Spleen (tissue), 11 donors: Measurements from ENCODE around the gene PLCH1. TPM values are rescaled to one million over a fixed set of nuclear protein-coding genes. Genes with fewer than 3 reads are reported as not detected.

ENCODE experiments used
- DNase-seq: peaks from one replicate; pipeline ENCODE4 v3.0.0-alpha.2; 2020
- H3K27ac ChIP-seq, 8 donors: fragments of 200-600 bp; sonication (generic) in 7 of 8; 1 replicate in 4 of 8; 2 replicates in 4 of 8; pipeline versions ENCODE4 v1.5.0 to v1.8.0; 2016 to 2021; ENCODE audit warnings: inconsistent platforms in 4 of 8, mild to moderate bottlenecking in 4 of 8, moderate library complexity in 1 of 8
- H3K27me3 ChIP-seq, 7 donors: fragments of 200-600 bp; sonication (generic) in 6 of 7; replicated peaks in 1 of 7; 1 replicate in 4 of 7; 2 replicates in 3 of 7; pipeline versions ENCODE4 v1.5.0 to v1.8.0; 2016 to 2021; ENCODE audit warnings: inconsistent platforms in 3 of 7, mild to moderate bottlenecking in 1 of 7
- H3K36me3 ChIP-seq, 6 donors: fragments of 200-600 bp; sonication (generic) in 5 of 6; 1 replicate in 4 of 6; 2 replicates in 2 of 6; pipeline versions ENCODE4 v1.5.0 to v1.8.0; 2016 to 2021; ENCODE audit warnings: inconsistent platforms in 2 of 6
- H3K4me1 ChIP-seq, 6 donors: fragments of 200-600 bp; sonication (generic) in 5 of 6; 1 replicate in 3 of 6; 2 replicates in 3 of 6; pipeline versions ENCODE4 v1.5.0 to v1.8.0; 2016 to 2021; ENCODE audit warnings: inconsistent platforms in 3 of 6
- H3K4me3 ChIP-seq, 8 donors: fragments of 200-600 bp; sonication (generic) in 7 of 8; 1 replicate in 4 of 8; 2 replicates in 4 of 8; pipeline versions ENCODE4 v1.5.0 to v1.8.0; 2016 to 2021; ENCODE audit warnings: inconsistent platforms in 4 of 8, mild to moderate bottlenecking in 4 of 8, moderate library complexity in 2 of 8
- H3K9me3 ChIP-seq, 8 donors: fragments of 200-600 bp; sonication (generic) in 7 of 8; 1 replicate in 4 of 8; 2 replicates in 4 of 8; pipeline versions ENCODE4 v1.5.0 to v1.8.0; 2016 to 2021; ENCODE audit warnings: inconsistent platforms in 4 of 8
- POLR2A ChIP-seq, 3 donors: fragments of 450-650 bp; IDR thresholded peaks; one replicate each; pipeline ENCODE4 v1.5.1; 2017; ENCODE audit warnings: antibody characterized with exemption in 3 of 3, mild to moderate bottlenecking in 1 of 3
- POLR2AphosphoS5 ChIP-seq, 3 donors: sonication (generic); formaldehyde crosslinking; IDR thresholded peaks; one replicate each; pipeline ENCODE4 v1.5.1; 2017; ENCODE audit warnings: antibody characterized with exemption in 3 of 3
- WGBS, 5 donors: extraction: QIAGEN DNeasy Blood & Tissue Kit in 3 of 5; methylation state at CpG; one replicate each; pipeline versions ENCODE4 v1.1.5 to v1.1.7; 2013 to 2018; 5-methylcytosine and 5-hydroxymethylcytosine counted together
- intact Hi-C: fragments of 100-400 bp; cut with DNase I; formaldehyde crosslinking; loops from one replicate; pipeline ENCODE4 v1.15.0; 2023; ENCODE audit warnings: low total_unique reads
- polyA plus RNA-seq, 3 donors: library from polyadenylated mRNA; stranded (reverse); fragments of 200-250 nt; gene quantifications; one replicate each; pipeline ENCODE4 v1.2.1, GENCODE V29; 2013
- total RNA-seq, 7 donors: library from RNA; depleted of rRNA in 3 of 7; stranded (reverse); fragments of >200 nt in 3 of 7; fragmentation: NEBNext Ultra II Directional in 4 of 7; extraction: Animal tissue kit (Norgen Biotek cat#: 25700) in 4 of 7; gene quantifications; one replicate each; pipeline versions ENCODE4 v1.1.0 to v1.2.1, GENCODE V29; 2016 to 2021
- TF ChIP-seq, protein P1 (sequence below), 11 experiments: fragments of 200-600 bp in 7 of 11; fragments of 450-650 bp in 4 of 11; sonication (generic) in 4 of 11; IDR thresholded peaks in 8 of 11; conservative IDR thresholded peaks in 3 of 11; 1 replicate in 7 of 11; 2 replicates in 4 of 11; pipeline versions ENCODE4 v1.4.0 to v1.8.0; 2016 to 2021; ENCODE audit warnings: antibody characterized with exemption in 11 of 11, inconsistent platforms in 4 of 11, mild to moderate bottlenecking in 1 of 11
- donor health status: healthy with polysubstance abuse.
- donor health status: DM: no; HTN: no; CAD: no; lungs with moderate emphysema.
- donor health status: DM: no; HTN: no; CAD: no.
- donor health status: Bipolar disorder and iron deficiency.
- donor health status: healthy.
- donor health status: DM: no; HTN: no; CAD: no.
- donor health status: DM: yes; HTN: yes; CAD: no.

The PLCH1 gene
- total and polyA plus RNA-seq, 10 donors = 0.02 to 0.37 (median 0.13) TPM; not detected in 1

DNA sequence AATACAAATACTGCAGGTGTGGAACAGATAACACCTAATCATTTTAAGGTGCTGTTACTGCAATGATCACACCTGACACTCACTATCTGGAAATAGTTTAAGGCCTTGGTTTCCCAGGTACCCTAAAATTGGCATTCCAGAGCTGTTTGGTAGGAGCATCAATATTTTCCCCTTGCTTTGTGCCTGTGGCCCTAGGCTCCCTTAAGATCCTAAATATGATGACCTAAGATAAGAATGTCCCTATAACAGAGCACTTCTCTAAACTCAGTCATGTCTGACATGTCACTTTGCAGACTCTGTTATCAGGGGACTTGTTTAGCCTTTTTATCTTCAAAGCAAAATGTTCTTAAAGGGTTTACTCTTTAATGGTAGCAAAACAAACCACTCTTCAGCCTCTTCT is 335.5 kb downstream of the PLCH1 start:
- H3K9me3 ChIP-seq = no peaks in the 10 kb centered on the region
- DNase-seq = no peak
- intact Hi-C loops = no loop called here
- H3K27ac ChIP-seq = no peak overlapping the region
- H3K4me1 ChIP-seq = no peaks in the 10 kb centered on the region
- no peaks in the 10 kb centered on the region for H3K27me3 ChIP-seq
- no peaks in the 10 kb centered on the region for H3K36me3 ChIP-seq
- TF ChIP-seq, protein P1, sequence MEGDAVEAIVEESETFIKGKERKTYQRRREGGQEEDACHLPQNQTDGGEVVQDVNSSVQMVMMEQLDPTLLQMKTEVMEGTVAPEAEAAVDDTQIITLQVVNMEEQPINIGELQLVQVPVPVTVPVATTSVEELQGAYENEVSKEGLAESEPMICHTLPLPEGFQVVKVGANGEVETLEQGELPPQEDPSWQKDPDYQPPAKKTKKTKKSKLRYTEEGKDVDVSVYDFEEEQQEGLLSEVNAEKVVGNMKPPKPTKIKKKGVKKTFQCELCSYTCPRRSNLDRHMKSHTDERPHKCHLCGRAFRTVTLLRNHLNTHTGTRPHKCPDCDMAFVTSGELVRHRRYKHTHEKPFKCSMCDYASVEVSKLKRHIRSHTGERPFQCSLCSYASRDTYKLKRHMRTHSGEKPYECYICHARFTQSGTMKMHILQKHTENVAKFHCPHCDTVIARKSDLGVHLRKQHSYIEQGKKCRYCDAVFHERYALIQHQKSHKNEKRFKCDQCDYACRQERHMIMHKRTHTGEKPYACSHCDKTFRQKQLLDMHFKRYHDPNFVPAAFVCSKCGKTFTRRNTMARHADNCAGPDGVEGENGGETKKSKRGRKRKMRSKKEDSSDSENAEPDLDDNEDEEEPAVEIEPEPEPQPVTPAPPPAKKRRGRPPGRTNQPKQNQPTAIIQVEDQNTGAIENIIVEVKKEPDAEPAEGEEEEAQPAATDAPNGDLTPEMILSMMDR (IDR thresholded peaks at IDR 0.05 in 8 of 11, conservative IDR thresholded peaks at IDR 0.05 in 3 of 11) = no peak
- TF ChIP-seq POLR2A (IDR thresholded peaks at IDR 0.05) = no peak
- TF ChIP-seq POLR2AphosphoS5 (IDR thresholded peaks at IDR 0.05) = no peak
- no peak overlapping the region for H3K4me3 ChIP-seq

DNA sequence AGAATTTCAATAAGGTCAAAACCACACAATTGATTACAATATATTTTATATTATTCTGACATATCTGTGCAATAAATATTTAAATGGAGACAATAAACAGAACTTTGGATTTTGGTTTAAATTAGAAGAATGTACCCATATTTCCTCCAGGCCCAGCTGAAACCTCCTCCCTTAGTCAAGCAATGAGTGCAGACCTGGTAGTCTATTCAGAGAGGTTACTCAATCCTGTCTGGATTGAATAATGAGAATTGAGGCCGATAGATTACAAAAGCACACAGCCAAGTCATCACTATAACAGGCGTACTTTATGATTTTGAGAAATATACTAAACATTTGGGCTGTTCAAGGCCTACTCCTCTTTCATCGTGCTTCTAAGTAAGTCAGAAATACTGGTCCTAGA is 336.9 kb downstream of the PLCH1 start:
- Histone ChIP-seq H3K9me3 (no peaks in the 10 kb centered on the region), H3K36me3 (no peaks in the 10 kb centered on the region), H3K27me3 (no peaks in the 10 kb centered on the region), H3K4me1 (no peaks in the 10 kb centered on the region), H3K27ac (no peak overlapping the region), H3K4me3 (no peak overlapping the region)
- 79 to 94% (median 90%) methylated on average over 3 of the region's 3 CpGs for WGBS, 5 donors
- intact Hi-C loops = no loop called here
- TF ChIP-seq, protein P1 (IDR thresholded peaks at IDR 0.05 in 8 of 11, conservative IDR thresholded peaks at IDR 0.05 in 3 of 11) = no peak
- no peak for TF ChIP-seq POLR2AphosphoS5 (IDR thresholded peaks at IDR 0.05)
- no peak for TF ChIP-seq POLR2A (IDR thresholded peaks at IDR 0.05)
- no peak for DNase-seq

DNA sequence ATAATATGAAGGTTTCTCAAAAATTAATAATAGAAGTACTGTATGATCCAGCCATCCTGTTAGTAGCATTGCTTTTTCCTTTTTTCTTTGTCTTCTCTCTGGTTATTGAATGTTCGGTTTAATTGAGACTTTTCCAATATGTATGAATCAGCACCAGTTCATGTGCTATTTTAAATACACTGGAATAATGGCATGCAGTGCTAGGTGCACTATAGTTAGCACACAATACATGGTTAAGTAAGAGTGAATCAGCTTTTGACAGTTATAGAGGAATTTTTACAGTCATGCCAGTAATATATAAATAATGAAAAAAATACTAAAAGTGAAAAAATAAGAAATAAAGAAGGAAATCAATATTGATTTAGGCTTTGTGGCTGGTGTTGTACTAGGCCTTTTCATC is 337.5 kb downstream of the PLCH1 start:
- no peak overlapping the region for H3K27ac ChIP-seq
- H3K4me1 ChIP-seq = no peaks in the 10 kb centered on the region
- no peaks in the 10 kb centered on the region for H3K27me3 ChIP-seq
- no peak for DNase-seq
- WGBS, 5 donors = 75 to 100% (median 85%) methylated on average over 1 of the region's 1 CpG
- intact Hi-C loops = no loop called here
- H3K4me3 ChIP-seq = no peak overlapping the region
- H3K9me3 ChIP-seq = no peaks in the 10 kb centered on the region
- H3K36me3 ChIP-seq = no peaks in the 10 kb centered on the region
- TF ChIP-seq POLR2A (IDR thresholded peaks at IDR 0.05) (no peak), POLR2AphosphoS5 (IDR thresholded peaks at IDR 0.05) (no peak)
- TF ChIP-seq, protein P1 (IDR thresholded peaks at IDR 0.05 in 8 of 11, conservative IDR thresholded peaks at IDR 0.05 in 3 of 11) = no peak

DNA sequence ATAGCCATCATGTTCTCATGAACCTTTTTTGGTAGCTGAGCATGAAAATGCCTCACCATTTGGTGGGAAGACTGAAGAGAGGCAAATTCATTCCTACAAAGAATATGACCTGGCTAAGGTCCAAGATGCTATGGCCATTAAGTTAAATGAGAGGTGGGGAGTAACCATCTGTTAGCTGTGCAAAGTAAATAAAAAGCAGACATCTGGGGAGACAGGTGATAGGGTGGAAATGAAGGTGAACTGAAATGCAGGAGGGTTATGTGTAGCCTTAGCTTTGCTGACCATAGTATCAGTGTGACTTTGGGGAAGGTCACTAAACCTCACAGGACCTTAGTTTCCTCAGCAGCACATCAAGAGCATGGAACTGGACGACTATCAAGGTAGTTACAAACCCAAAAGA is 340.4 kb downstream of the PLCH1 start:
- DNase-seq = no peak
- intact Hi-C loops = no loop called here
- WGBS, 5 donors = 25 to 52% (median 42%) methylated on average over 1 of the region's 1 CpG
- Histone ChIP-seq H3K4me1 (no peaks in the 10 kb centered on the region), H3K27me3 (no peaks in the 10 kb centered on the region), H3K9me3 (no peaks in the 10 kb centered on the region), H3K4me3 (no peak overlapping the region), H3K36me3 (no peaks in the 10 kb centered on the region), H3K27ac (no peak overlapping the region)
- TF ChIP-seq POLR2AphosphoS5 (IDR thresholded peaks at IDR 0.05) = no peak
- no peak for TF ChIP-seq POLR2A (IDR thresholded peaks at IDR 0.05)
- TF ChIP-seq, protein P1 (IDR thresholded peaks at IDR 0.05 in 8 of 11, conservative IDR thresholded peaks at IDR 0.05 in 3 of 11) = no peak
